PC-3 (cell line): ENCODE data around the gene STAG1. TPM values are rescaled to one million over a fixed set of nuclear protein-coding genes. Genes with fewer than 3 reads are reported as not detected.
"Not testable (repeated sequence)": the region's sequence is repeated elsewhere in the genome, so short reads cannot be mapped to it uniquely, and the experiment has no call there.

Source experiments
- ATAC-seq: fragments of 200-7000 bp; cut with Tn5 transposase; 2 replicates; pipeline ENCODE4 v1.9.1; 2020; ENCODE audit warnings: mild to moderate bottlenecking, moderate library complexity
- Bru-seq: library from RNA; stranded (reverse); fragments of 400-500 nt; gene quantifications from one replicate; lab custom pipeline; 2021; lab: Mats Ljungman, UMichigan
- BruChase-seq, 2 experiments: library from RNA; stranded (reverse); fragments of 400-500 nt; gene quantifications; one replicate each; lab custom pipeline; 2021; lab: Mats Ljungman, UMichigan
- BruUV-seq: library from RNA; stranded (reverse); fragments of 400-500 nt; replicated peaks from 2 replicates; lab custom pipeline; 2021; lab: Mats Ljungman, UMichigan
- CTCF ChIA-PET: fragments of 300-600 bp; sonication (Branson Sonifier 250); formaldehyde crosslinking; loops from one replicate; lab custom pipeline; 2022; ENCODE audit warnings: antibody characterized with exemption; lab: Charles Lee
- POLR2A ChIA-PET: fragments of 300-600 bp; sonication (Branson Sonifier 250); formaldehyde crosslinking; loops from one replicate; lab custom pipeline; 2022; ENCODE audit warnings: antibody characterized with exemption; ENCODE audit not compliant: unreplicated experiment; lab: Charles Lee
- DNase-seq: peaks from one replicate; pipeline ENCODE4 v3.0.0-alpha.2; 2015
- H2AFZ ChIP-seq: fragments of 300-600 bp; sonication (generic); 2 replicates; pipeline ENCODE4 v1.6.0; 2016; ENCODE audit warnings: antibody characterized with exemption, low read length
- H3F3A ChIP-seq: fragments of 300-600 bp; sonication (generic); one replicate; pipeline ENCODE4 v1.6.0; 2017; ENCODE audit warnings: antibody characterized with exemption, low read length, control low read depth, mild to moderate bottlenecking; ENCODE audit not compliant: unreplicated experiment
- H3K27ac ChIP-seq: fragments of 300-600 bp; sonication (generic); 2 replicates; pipeline ENCODE4 v1.5.1; 2016; ENCODE audit warnings: mild to moderate bottlenecking, low read length
- H3K27me3 ChIP-seq: fragments of 300-600 bp; sonication (generic); 2 replicates; pipeline ENCODE4 v1.6.1; 2016; ENCODE audit warnings: low read length, mixed read lengths
- H3K36me3 ChIP-seq: fragments of 300-600 bp; sonication (generic); 2 replicates; pipeline ENCODE4 v1.6.1; 2016; ENCODE audit warnings: low read depth, mixed run types, low read length, mixed read lengths
- H3K4me1 ChIP-seq: fragments of 300-600 bp; sonication (generic); 2 replicates; pipeline ENCODE4 v1.5.1; 2016; ENCODE audit warnings: low read length; ENCODE audit not compliant: insufficient read depth
- H3K4me2 ChIP-seq: fragments of 300-600 bp; sonication (generic); 2 replicates; pipeline ENCODE4 v1.6.0; 2016; ENCODE audit warnings: low read length
- H3K4me3 ChIP-seq: fragments of 300-600 bp; sonication (generic); 2 replicates; pipeline ENCODE4 v1.5.1; 2016; ENCODE audit warnings: mild to moderate bottlenecking, low read length, mixed read lengths
- H3K79me2 ChIP-seq: fragments of 300-600 bp; sonication (generic); 2 replicates; pipeline ENCODE4 v1.6.1; 2017; ENCODE audit warnings: low read length, mixed read lengths
- H3K9ac ChIP-seq: fragments of 300-600 bp; sonication (generic); 2 replicates; pipeline ENCODE4 v1.6.0; 2016; ENCODE audit warnings: mild to moderate bottlenecking, low read length
- H3K9me2 ChIP-seq: fragments of 300-600 bp; sonication (generic); replicated peaks from 2 replicates; pipeline ENCODE4 v1.6.1; 2016; ENCODE audit warnings: mixed run types, low read length, mixed read lengths
- H3K9me3 ChIP-seq: fragments of 300-600 bp; sonication (generic); 2 replicates; pipeline ENCODE4 v1.6.1; 2016; ENCODE audit warnings: low read length, mixed read lengths
- H4K20me1 ChIP-seq: fragments of 300-600 bp; sonication (generic); 2 replicates; pipeline ENCODE4 v1.6.1; 2016; ENCODE audit warnings: low read length, mixed read lengths
- EZH2 ChIP-seq: fragments of 300-600 bp; sonication (generic); IDR thresholded peaks from one replicate; pipeline ENCODE4 v1.6.1; 2017; ENCODE audit warnings: antibody characterized with exemption, mild to moderate bottlenecking, low read length; ENCODE audit not compliant: unreplicated experiment
- EZH2phosphoT487 ChIP-seq: fragments of 300-600 bp; sonication (generic); IDR thresholded peaks from 2 replicates; pipeline ENCODE4 v1.6.1; 2018; ENCODE audit warnings: mild to moderate bottlenecking, antibody characterized with exemption, low read length, borderline replicate concordance
- intact Hi-C: fragments of 100-400 bp; cut with micrococcal nuclease; formaldehyde crosslinking; loops from 2 replicates; pipeline ENCODE4 v1.9.0; 2023
- long read RNA-seq: library from polyadenylated mRNA; unstranded; transcript quantifications from one replicate; pipeline ENCODE4 v2.0.0, GENCODE V29; 2021; ENCODE audit not compliant: unreplicated experiment
- total RNA-seq: library from RNA; depleted of rRNA; stranded (reverse); fragments of >200 nt; gene quantifications from 2 replicates; pipeline ENCODE4 v1.2.3, GENCODE V29; 2014; rRNA removed
- TF ChIP-seq, protein P1 (sequence below): fragments of 300-600 bp; sonication (generic); conservative IDR thresholded peaks from 2 replicates; pipeline ENCODE4 v1.5.1; 2017; ENCODE audit warnings: antibody characterized with exemption, low read depth, mild to moderate bottlenecking, low read length

STAG1 gene
- total RNA-seq (13.1 and 14.6 TPM in 2 replicates), Bru-seq, nascent RNA (percentile 70 among the genes with signal in this experiment), BruChase-seq, experiment 1, labeled RNA remaining after a 6-hour chase (percentile 65 among the genes with signal in this experiment), BruChase-seq, experiment 2, labeled RNA remaining after a 2-hour chase (percentile 65 among the genes with signal in this experiment)
- long read RNA-seq, full-length matches to known transcripts, result 21 of 42 reads
- long read RNA-seq, partial matches to known transcripts, result 10 of 42 reads
- long read RNA-seq, other reads (novel, unspliced or antisense), result 11 of 42 reads

DNA sequence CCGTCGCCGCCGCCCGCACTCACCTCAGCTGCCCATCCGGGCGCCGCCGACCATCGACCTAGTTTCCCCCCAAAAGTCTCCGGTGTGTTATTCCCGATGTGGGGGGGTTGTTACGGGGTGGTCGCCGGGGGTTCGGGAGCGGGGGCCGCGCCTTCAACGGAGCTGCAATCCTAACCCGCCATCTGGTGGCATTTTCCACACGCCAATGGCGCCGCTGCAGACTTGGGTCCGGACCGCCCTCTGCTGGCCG, at the start of gene STAG1:
Gene STAG1 (minus strand): TSS at position 207 of the 250 bp plus-strand sequence. CDS start 121,480 bp downstream, outside the sequence.
- H2AFZ ChIP-seq, result peak within 1 kb of the TSS; percentile 93
- no peak for ATAC-seq
- no TSS peak for BruUV-seq
- no peaks in the 10 kb centered on the region for H3K27me3 ChIP-seq
- peaks cover 53% of the 10 kb centered on the region for H3K79me2 ChIP-seq
- H3K4me2 ChIP-seq, result peak within 1 kb of the TSS; percentile 94
- TF ChIP-seq EZH2, result no peak
- TF ChIP-seq, protein P1, sequence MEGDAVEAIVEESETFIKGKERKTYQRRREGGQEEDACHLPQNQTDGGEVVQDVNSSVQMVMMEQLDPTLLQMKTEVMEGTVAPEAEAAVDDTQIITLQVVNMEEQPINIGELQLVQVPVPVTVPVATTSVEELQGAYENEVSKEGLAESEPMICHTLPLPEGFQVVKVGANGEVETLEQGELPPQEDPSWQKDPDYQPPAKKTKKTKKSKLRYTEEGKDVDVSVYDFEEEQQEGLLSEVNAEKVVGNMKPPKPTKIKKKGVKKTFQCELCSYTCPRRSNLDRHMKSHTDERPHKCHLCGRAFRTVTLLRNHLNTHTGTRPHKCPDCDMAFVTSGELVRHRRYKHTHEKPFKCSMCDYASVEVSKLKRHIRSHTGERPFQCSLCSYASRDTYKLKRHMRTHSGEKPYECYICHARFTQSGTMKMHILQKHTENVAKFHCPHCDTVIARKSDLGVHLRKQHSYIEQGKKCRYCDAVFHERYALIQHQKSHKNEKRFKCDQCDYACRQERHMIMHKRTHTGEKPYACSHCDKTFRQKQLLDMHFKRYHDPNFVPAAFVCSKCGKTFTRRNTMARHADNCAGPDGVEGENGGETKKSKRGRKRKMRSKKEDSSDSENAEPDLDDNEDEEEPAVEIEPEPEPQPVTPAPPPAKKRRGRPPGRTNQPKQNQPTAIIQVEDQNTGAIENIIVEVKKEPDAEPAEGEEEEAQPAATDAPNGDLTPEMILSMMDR, result peak; percentile 73
- peaks cover 9% of the 10 kb centered on the region for H3K4me1 ChIP-seq
- H3K36me3 ChIP-seq, result no peaks in the 10 kb centered on the region
- H3K9me2 ChIP-seq, result no peaks in the 10 kb centered on the region
- no peak for DNase-seq
- no peaks in the 10 kb centered on the region for H3F3A ChIP-seq
- ChIA-PET POLR2A (interaction anchor here (0.6 to 1.2 kb wide), 5 partner anchors 207 to 677 kb away, joined by 3 to 5 read pairs (median 3); no protein-coding TSS in a partner anchor), CTCF (interaction anchor here (0.6 to 1.9 kb wide), 20 partner anchors 103 to 847 kb away, joined by 3 to 41 read pairs (median 4); partner anchors contain the start of gene NCK1)
- no peaks in the 10 kb centered on the region for H3K9me3 ChIP-seq
- peak within 1 kb of the TSS; percentile 94 for H3K27ac ChIP-seq
- H4K20me1 ChIP-seq, result no peaks in the 10 kb centered on the region
- intact Hi-C loops, result loop anchor here (1.0 to 10.0 kb wide), 6 partner anchors 111 to 681 kb away; partner anchors contain the start of gene NCK1
- peak within 1 kb of the TSS; percentile 98 for H3K9ac ChIP-seq
- H3K4me3 ChIP-seq, result peak within 1 kb of the TSS; percentile 81

GRCh38 chr3:136801146-136801545, 49.0 kb upstream of the STAG1 start:
- DNase-seq, H3K36me3 ChIP-seq, H3K79me2 ChIP-seq, H3K9ac ChIP-seq, H3K9me3 ChIP-seq, H3F3A ChIP-seq, H3K4me1 ChIP-seq, H3K27me3 ChIP-seq, H4K20me1 ChIP-seq, H3K4me3 ChIP-seq, H3K9me2 ChIP-seq, H3K27ac ChIP-seq, H2AFZ ChIP-seq, BruUV-seq, ATAC-seq, H3K4me2 ChIP-seq, POLR2A ChIA-PET, intact Hi-C loops: not testable (repeated sequence)
- CTCF ChIA-PET, result interaction anchor here (0.7 kb wide), 1 partner anchor 213 kb away, joined by 5 read pairs; no protein-coding TSS in a partner anchor

GRCh38 chr3:136792556-136793330, 40.6 kb upstream of the STAG1 start:
- no peak overlapping the region for H3K9ac ChIP-seq
- POLR2A ChIA-PET, result no interaction called here
- no peak for DNase-seq
- no peaks in the 10 kb centered on the region for H4K20me1 ChIP-seq
- ATAC-seq, result no peak
- intact Hi-C loops, result no loop called here
- no TSS peak for BruUV-seq
- no peaks in the 10 kb centered on the region for H3F3A ChIP-seq
- no peak overlapping the region for H3K4me2 ChIP-seq
- no peaks in the 10 kb centered on the region for H3K36me3 ChIP-seq
- no peaks in the 10 kb centered on the region for H3K4me1 ChIP-seq
- no peaks in the 10 kb centered on the region for H3K27me3 ChIP-seq
- H3K4me3 ChIP-seq, result no peak overlapping the region
- H3K27ac ChIP-seq, result no peak overlapping the region
- H3K9me2 ChIP-seq, result no peaks in the 10 kb centered on the region
- CTCF ChIA-PET, result no interaction called here
- TF ChIP-seq EZH2phosphoT487 (no peak), EZH2 (no peak)
- TF ChIP-seq, protein P1, result no peak
- no peaks in the 10 kb centered on the region for H3K79me2 ChIP-seq
- no peak overlapping the region for H2AFZ ChIP-seq
- H3K9me3 ChIP-seq, result no peaks in the 10 kb centered on the region
